ENCODE measurements around the gene AADACL3.

AADACL3 gene

DNA sequence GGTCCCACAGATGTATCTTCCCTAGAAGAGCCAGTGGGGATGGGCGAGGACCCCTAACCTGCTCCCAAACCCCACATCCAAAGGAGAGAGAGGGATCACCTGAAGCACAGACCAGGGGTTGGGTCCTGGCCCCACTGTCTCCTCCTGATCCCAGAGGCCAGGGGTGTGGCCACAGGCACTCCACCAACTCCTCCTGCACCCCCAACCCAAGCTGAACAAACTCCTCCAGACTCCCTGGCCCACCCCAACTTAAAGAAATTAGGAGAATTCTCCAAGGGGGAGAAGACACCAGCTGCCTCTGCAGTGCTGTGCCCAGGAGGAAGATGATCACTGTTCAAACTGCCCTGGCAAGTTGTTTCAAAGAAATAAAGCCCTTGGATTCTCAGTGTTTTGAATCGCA is 53.1 kb downstream of the AADACL3 start:
- no peak for DNase-seq (ENCODE audit: low read depth in 3 of 3)

DNA sequence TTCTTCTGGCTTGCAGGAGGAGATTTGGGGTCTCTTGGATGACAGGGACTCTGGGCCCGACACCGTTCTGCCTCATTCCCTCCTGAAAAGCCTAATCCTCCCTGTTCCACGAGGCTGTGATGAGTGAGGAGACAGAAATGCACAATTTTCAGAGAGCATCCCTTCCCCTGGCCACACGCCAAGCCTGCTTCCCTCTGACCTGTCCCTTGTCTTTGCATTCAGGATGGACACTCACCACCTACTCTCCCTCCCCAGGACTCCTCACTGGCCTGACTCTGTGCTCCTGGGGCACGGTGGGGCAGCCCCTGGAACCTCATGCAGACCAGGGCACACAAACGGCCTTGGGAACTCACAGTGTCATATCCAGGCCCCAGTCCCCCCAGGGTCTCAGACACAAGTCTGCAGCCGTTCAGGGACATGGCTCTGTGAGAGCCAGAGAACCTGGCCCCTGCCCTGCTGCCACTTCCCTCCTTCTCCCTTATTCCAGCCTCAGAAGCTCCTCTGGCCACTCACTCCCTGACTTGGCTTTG is 54.1 kb downstream of the AADACL3 start:
- no peak for DNase-seq (ENCODE audit: low read depth in 3 of 3)

DNA sequence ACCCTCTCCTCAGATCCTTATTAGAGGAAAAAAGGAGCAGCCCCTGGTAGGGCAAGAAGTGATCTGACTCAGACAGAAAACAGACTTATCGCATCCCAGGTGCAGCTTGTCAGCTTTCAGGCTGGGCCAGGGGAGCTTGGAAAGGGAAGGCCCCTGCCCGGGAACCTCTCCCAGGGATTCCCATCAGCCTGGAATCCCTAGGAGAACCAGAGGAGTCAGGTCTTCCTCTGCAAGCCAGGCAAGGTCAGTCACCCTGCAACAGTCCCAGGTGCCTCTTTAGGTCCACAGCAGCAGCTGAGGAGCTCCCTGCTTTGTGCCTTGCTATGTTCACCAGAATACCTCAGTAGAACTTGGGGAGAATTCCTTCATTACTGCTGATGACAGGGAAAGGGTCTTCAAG is 54.7 kb downstream of the AADACL3 start:
- no peak for DNase-seq (ENCODE audit: low read depth in 3 of 3)

DNA sequence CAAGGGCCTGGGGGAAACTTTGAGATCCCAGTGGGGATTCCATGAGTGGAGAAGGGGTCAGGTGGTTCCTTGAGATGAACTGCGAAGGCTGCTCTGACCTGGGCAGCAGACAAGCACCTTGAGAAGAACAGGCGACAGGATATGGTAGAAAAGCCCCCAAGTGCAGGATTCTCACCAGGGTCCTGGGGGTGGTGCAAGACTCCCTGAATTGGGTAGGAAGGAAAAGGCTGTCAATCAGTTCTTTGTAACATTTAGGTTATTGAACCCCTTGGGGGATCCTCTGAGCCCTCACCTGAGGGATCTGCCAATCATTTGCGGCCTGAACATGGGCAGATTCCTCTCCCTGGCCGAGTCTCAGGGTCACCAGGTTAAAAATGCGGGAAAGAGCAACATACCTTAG is 55.3 kb downstream of the AADACL3 start:
- no peak for DNase-seq (ENCODE audit: low read depth in 3 of 3)

DNA sequence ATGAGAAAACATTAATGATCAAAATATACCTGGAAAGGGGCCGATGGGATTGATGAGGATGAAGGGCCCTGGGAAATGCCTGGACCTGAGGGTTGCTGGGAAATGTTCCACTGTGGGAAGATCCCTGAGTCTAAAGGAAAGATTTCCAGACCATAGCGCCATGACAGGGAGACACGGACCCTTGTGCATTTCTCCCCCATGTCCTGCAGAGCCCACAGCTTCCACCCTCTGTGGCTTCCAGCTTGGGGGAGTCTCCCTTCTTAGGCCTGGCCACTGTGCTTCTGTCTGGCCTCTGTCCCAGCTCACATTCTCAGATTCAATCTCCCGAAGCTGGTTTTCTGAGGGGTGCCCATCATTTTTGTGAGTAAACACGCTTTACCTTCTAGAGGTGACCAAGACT is 56.6 kb downstream of the AADACL3 start:
- no peak for DNase-seq (ENCODE audit: low read depth in 3 of 3)

DNA sequence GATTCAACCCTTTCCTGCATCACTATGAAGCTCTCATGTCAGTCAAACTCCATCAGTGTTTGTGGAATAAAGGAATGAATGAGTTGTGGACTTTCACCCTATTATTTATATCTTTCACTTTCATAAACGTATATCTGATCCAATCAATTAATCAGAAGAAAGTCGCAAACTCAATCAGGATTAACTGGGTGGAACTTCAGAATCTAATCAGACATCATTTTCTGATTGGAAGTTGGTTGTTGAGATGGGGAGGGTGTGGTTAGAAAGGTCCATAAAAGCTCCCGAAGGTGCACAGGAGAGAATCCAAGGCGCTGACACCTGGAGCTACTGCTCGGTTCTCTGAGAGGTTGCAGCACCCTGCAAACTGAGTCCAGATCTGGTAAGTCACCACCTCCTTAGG is 57.5 kb downstream of the AADACL3 start, which contains the start of gene PRAMEF12:
TSS of gene PRAMEF12 (plus strand) at position 301 of the 400 bp plus-strand sequence. CDS start 1,130 bp downstream, outside the sequence.
- DNase-seq (ENCODE audit: low read depth in 3 of 3): no peak

DNA sequence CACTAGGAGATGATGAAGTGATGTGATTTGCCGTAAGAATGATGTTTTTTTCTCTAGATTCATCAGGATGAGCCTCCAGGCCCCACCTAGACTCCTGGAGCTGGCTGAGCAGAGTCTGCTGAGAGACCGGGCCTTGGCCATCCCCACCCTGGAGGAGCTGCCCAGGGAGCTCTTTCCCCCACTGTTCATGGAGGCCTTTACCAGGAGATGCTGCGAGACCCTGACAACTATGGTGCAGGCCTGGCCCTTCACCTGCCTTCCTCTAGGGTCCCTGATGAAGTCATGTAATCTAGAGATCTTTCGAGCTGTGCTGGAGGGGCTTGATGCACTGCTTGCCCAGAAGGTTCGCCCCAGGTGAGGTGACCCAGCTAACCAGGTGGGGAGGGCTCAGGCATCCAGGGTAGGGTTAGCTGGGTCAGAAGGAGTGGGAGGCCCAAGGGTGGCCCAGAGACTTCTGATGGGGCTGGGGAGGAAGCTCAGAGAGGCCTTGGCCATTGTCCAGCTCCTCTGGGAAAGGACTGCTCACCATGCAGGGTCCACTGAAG is 59.0 kb downstream of the AADACL3 start:
- no peak for DNase-seq (ENCODE audit: low read depth in 3 of 3)

DNA sequence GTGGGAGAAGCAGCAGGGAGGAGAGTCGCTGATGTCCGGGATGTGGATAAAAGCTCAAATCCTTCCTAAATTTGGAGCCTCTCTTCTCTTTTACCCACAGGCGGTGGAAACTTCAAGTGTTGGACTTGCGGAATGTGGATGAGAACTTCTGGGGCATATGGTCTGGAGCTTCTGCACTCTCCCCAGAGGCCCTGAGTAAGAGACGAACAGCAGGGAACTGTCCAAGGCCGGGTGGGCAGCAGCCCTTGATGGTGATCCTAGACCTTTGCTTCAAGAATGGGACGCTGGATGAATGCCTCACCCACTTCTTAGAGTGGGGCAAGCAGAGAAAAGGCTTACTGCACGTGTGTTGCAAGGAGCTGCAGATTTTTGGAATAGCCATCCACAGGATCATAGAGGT is 59.5 kb downstream of the AADACL3 start:
- DNase-seq (ENCODE audit: low read depth in 3 of 3): no peak

DNA sequence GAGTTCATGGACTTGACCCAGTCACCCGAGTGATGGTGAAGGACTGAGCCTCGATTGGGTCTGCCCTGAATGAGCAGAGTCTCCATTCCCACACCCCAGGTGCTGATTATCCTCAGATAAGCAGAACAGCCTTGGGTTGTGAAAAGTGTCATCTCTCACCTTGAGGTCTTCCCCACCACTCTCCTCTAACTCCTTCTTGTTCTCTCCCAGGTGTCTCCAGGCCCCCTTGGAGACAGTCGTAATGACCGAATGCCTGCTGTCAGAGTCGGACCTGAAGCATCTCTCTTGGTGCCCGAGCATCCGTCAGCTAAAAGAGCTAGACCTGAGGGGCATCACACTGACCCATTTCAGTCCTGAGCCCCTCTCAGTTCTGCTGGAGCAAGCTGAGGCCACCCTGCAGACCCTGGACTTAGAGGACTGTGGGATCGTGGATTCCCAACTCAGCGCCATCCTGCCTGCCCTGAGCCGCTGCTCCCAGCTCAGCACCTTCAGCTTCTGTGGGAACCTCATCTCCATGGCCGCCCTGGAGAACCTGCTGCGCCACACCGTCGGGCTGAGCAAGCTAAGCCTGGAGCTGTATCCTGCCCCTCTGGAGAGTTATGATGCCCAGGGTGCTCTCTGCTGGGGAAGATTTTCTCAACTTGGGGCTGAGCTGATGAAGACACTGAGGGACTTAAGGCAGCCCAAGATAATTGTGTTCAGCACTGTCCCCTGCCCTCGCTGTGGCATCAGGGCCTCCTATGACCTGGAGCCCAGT is 61.1 kb downstream of the AADACL3 start:
- DNase-seq (ENCODE audit: low read depth in 3 of 3): no peak
